RWPE2 (cell line): ENCODE data around the gene DRAP1.
A peak's percentile ranks its signal among the peaks of the same experiment; 100 is the strongest.

ENCODE experiments used
- ATAC-seq: fragments of 200-7000 bp; cut with Tn5 transposase; 3 replicates; pipeline ENCODE4 v1.9.1; 2021; ENCODE audit warnings: low read depth
- DNase-seq: peaks from one replicate; pipeline ENCODE4 v3.0.0-alpha.2; 2020; ENCODE audit warnings: low spot score
- H3K27ac ChIP-seq: fragments of 450-650 bp; 2 replicates; pipeline ENCODE4 v1.5.1; 2017; ENCODE audit warnings: mild to moderate bottlenecking; ENCODE audit not compliant: poor library complexity, severe bottlenecking
- H3K27me3 ChIP-seq: fragments of 250-450 bp; sonication (Bioruptor Pico); 2 replicates; pipeline ENCODE4 v1.5.1; 2021; ENCODE audit warnings: mild to moderate bottlenecking, moderate library complexity; ENCODE audit not compliant: insufficient read depth, poor library complexity, severe bottlenecking
- H3K36me3 ChIP-seq: fragments of 250-450 bp; sonication (Bioruptor Pico); 2 replicates; pipeline ENCODE4 v1.5.1; 2020; ENCODE audit warnings: low read depth, mild to moderate bottlenecking, moderate library complexity
- H3K4me1 ChIP-seq: fragments of 250-450 bp; sonication (Bioruptor Pico); 2 replicates; pipeline ENCODE4 v1.5.1; 2021; ENCODE audit warnings: mild to moderate bottlenecking, moderate library complexity; ENCODE audit not compliant: insufficient read depth, poor library complexity, severe bottlenecking
- H3K4me3 ChIP-seq: fragments of 250-450 bp; sonication (Bioruptor Pico); 2 replicates; pipeline ENCODE4 v1.5.1; 2021; ENCODE audit warnings: mild to moderate bottlenecking, moderate library complexity; ENCODE audit not compliant: severe bottlenecking
- H3K9me3 ChIP-seq: fragments of 250-450 bp; sonication (Bioruptor Pico); 2 replicates; pipeline ENCODE4 v1.5.1; 2021; ENCODE audit warnings: mild to moderate bottlenecking, moderate library complexity; ENCODE audit not compliant: severe bottlenecking
- CTCF ChIP-seq: fragments of 450-650 bp; IDR thresholded peaks from one replicate; pipeline ENCODE4 v1.5.1; 2017; ENCODE audit warnings: mild to moderate bottlenecking, moderate library complexity; ENCODE audit not compliant: poor library complexity, severe bottlenecking

Gene DRAP1

DNA sequence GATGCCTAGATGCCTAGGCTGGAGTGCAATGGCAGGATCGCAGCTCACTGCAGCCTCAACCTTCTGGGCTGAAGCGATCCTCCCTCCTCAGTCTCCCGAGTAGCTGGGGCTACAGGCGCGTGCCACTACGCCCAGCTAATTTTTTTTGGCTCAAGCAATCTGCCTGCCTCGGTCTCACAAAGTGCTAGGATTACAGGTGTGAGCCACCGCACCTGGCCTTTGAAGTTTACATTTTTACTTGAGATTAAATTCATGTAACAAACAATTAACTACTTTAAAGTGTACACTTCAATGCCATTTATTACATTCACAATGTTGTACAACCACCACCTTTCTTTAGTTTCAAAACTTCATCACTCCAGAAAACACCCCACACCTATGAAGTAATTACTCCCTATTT, 15.5 kb upstream of the DRAP1 start:
- Histone ChIP-seq H3K9me3 (no peaks in the 10 kb centered on the region), H3K4me1 (peaks cover 31% of the 10 kb centered on the region), H3K27me3 (no peaks in the 10 kb centered on the region), H3K27ac (peak overlapping the region; percentile 96), H3K4me3 (no peak overlapping the region), H3K36me3 (peaks cover 5% of the 10 kb centered on the region)
- DNase-seq (no peak), ATAC-seq (no peak)
- no peak for TF ChIP-seq CTCF

- no peak overlapping the region for H3K27ac ChIP-seq
- no peak for TF ChIP-seq CTCF
- H3K27me3 ChIP-seq: no peaks in the 10 kb centered on the region
- DNase-seq (no peak), ATAC-seq (no peak)
- H3K36me3 ChIP-seq: no peaks in the 10 kb centered on the region
- H3K4me1 ChIP-seq: peaks cover 29% of the 10 kb centered on the region
- H3K4me3 ChIP-seq: no peak overlapping the region
- H3K9me3 ChIP-seq: no peaks in the 10 kb centered on the region
Observed at GRCh38 chr11:65906602-65907001, 12.6 kb upstream of the DRAP1 start.

- H3K36me3 ChIP-seq: no peaks in the 10 kb centered on the region
Observed at GRCh38 chr11:65907878-65908277, 11.3 kb upstream of the DRAP1 start.

DNA sequence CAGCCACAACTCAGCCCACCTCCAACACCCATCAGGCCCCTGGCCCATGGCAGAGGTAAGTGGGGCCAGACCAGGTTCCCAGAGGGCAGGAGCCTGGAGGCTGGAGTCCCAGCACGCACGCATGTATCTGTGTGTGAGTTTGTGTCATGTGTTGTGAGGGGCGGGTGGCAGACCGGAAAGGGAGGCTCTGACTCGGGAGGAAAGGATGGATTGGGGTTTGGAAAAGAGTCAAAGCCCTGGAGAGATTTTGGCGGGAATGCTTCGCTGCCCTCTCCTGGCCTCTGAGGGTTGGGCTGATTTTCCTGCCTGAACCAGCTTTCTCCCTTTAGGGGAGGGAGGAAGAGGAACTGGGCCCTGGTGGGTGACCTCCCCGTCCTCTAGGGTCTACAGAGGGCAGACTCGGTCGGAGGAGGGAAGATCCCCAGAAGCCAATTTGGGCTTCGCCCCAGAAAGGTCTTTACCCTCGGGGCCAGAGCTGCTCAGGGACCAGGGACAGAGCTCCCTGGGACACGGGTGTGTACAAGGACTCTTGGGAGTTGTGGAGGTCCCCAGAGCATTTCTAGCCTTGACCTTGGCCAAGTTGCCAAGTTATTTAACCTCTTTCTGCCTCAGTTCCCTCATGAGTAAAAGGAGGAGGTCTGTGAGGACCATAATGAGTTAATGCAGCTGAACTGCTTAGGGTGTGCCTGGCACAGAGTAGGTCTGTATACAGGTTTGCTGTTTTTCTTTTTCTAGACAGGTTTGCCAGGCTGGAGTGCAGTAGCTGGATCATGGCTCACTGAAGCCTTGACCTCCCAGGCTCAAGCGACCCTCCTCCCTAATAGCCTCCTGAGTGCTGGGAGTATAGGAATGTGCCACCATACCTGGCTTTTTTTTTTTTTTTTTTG, 7.3 kb upstream of the DRAP1 start:
- Histone ChIP-seq H3K4me1 (peaks cover 54% of the 10 kb centered on the region), H3K27ac (peak overlapping the region; percentile 98), H3K27me3 (no peaks in the 10 kb centered on the region), H3K9me3 (no peaks in the 10 kb centered on the region), H3K36me3 (peaks cover 4% of the 10 kb centered on the region; the same call in 1 of the 2 replicates), H3K4me3 (no peak overlapping the region)
- TF ChIP-seq CTCF: peak; percentile 74
- ATAC-seq (peak; percentile 53), DNase-seq (peak; percentile 86)

More at GRCh38 chr11:65907878-65908277, 11.3 kb upstream of the DRAP1 start:
- DNase-seq: no peak
- H3K4me3 ChIP-seq: no peak overlapping the region
- no peak for TF ChIP-seq CTCF
- H3K27ac ChIP-seq: no peak overlapping the region
- peaks cover 29% of the 10 kb centered on the region for H3K4me1 ChIP-seq
- H3K9me3 ChIP-seq: no peaks in the 10 kb centered on the region
- H3K27me3 ChIP-seq: no peaks in the 10 kb centered on the region
- ATAC-seq: no peak

DNA sequence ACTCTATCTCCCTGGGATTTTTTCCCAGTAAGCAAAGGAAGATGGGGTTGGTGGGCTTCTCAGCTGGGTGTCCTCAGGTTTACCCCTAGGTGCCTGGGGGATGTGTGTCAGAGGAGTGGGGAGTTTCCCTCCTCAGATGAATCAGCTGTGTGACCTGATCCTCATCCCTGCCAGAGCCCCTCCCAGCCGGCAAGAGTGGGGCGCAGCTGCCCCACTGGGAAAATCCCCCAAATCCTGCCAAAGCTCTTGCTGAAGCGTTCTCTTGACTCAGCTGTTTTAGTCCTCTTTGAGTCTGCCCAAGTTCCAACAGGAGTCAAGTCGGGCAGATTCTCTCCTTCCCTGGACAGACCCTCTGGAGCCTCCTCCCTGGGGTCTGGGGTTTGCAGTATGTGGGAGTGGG, 6.4 kb upstream of the DRAP1 start:
- peaks cover 13% of the 10 kb centered on the region; the same call in 1 of the 2 replicates for H3K36me3 ChIP-seq
- ATAC-seq: peak; percentile 2; the same call in 1 of the 3 replicates
- H3K27me3 ChIP-seq: no peaks in the 10 kb centered on the region
- peaks cover 63% of the 10 kb centered on the region for H3K4me1 ChIP-seq
- no peak for TF ChIP-seq CTCF
- H3K4me3 ChIP-seq: no peak overlapping the region
- H3K27ac ChIP-seq: peak overlapping the region; percentile 98
- DNase-seq: peak; percentile 85
- no peaks in the 10 kb centered on the region for H3K9me3 ChIP-seq
